IPS-NIHi11 (cell line): Measurements from ENCODE around the gene SLC25A30.
"Not testable (repeated sequence)": the region's sequence is repeated elsewhere in the genome, so short reads cannot be mapped to it uniquely, and the experiment has no call there.

Experiments used
- DNase-seq: peaks from one replicate; pipeline ENCODE4 v3.0.0; 2012; ENCODE audit warnings: mixed read lengths, low spot score

SLC25A30 gene

DNA sequence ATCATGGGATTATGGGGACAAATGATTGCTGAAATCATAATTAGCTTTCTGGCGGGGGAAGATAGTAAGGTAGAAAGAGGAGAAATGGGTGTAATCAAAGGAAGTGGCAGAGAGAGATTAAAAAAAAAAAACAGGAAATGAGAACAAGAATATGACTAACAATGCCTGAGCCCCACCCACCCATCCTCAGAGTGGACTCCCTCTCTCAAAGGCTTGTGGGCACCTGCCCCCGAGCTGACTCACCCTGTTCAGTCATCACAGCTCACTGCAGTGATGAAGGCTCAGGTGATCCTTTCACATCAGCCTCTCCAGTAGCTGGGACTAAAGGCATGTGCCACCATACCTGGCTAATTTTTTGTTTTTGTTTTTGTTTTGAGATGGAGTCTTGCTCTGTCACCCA, 50.8 kb downstream of the SLC25A30 start:
- peak; percentile 56 for DNase-seq

GRCh38 chr13:45365558-45365885, 52.7 kb downstream of the SLC25A30 start:
- no peak for DNase-seq

DNA sequence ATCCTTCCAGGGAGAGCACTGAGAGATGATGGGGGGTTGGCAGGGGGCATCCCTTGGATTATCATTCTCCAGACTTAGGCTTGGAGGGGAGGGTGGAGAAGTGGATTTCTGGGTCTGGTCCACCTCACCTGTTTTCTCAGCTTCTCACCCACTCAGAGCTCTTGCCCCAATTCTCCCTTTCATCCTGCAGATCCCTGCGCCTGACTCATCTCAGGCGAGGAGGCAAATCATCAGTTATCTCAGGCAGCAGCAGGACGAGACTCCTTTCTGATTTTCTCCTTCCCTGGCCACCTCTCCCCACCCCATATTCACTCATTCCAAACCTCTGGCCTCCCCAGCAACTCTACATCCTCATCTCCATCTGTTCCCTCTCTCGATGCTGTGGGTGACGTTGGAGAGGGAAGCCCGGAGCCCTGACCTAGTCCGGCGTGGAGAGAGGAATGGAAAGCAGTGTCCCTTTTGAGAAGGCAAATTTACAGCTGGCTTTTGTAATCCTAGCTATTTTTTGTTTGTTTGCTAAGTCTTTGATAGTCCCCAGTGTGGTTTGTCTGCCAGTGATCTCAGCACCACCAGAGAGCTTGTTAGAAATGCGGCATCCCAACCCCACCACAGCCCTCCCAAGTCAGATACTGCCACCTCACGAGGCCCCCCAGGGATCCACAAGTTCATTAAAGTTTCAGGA, 53.2 kb downstream of the SLC25A30 start:
- no peak for DNase-seq

GRCh38 chr13:45362939-45363338, 55.2 kb downstream of the SLC25A30 start:
- DNase-seq: peak; percentile 75

DNA sequence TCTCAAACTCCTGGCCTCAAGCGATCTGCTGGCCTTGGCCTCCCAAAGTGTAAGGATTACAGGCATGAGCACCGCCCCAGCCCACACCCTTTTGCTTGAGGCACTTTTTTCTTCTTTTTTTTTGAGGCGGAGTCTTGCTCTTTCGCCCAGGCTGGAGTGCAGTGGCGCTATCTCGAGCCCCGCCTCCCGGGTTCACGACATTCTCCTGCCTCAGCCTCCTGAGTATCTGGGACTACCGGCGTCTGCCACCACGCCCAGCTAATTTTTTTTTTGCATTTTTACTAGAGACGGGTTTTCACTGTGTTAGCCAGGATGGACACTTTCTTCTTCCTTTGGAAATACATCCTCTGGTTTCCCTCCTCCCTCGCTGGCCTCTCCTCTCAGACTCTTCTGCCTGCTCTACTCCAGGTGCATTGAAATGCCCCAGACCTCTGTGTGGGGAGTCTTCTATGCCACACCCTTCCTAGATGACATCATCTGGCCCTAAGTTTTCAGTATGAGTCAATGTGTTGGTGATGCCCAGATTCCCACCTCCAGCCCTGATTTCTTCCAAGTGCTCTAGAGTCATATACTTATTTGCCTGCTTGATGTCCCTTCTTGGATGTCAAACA, 56.5 kb downstream of the SLC25A30 start:
- DNase-seq: no peak

DNA sequence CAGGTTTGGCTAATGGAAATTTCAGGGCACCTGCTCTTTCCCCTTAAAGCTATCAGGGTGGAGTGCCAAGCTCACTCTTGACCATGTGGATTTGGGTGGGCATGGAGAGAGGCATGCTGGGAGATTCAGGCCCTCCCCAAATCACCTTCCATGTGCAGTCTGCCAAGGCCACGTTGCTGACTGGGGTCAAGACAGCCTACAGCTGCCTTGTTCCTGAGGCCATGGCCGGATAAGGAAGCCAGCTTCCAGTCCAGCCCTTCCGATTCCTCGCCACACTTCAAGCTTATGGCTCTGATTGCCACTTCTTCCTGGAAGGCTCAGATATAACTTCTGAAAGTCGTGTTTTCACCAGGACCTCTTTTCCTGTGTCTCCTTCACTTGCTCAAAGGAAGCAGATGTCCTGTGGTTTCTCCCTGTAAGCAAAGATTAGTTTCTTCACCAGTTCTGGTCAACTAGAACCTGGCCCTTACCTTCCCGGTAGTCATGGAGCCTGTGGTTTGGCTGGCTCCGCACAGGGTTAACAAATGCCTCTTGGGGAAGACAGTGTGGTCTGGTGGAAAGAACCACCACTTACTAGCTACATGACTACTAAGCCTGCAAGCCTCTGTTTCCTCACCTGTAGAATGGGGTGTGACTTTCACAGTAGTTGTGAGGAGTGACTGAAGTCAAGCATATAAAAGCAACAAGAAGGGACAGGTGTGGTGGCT, 61.1 kb downstream of the SLC25A30 start:
- no peak for DNase-seq

DNA sequence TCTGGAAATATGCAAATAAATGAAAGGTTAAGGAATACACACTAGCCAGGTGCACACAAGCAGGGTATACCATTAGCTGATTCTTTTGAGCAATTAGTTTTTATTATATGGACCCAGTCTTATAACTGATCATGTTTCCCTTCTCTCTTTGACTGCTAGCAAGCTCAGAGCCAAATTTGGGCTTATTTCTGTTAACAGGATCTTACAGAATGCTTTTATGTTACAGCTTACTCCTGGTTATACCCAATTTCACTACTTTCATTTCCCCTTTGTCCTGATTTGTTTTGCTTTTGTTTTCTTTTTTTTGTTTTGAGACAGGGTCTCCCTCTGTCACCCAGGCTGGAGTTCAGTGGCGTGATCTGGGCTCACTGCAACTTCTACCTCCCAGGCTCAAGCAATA, 64.3 kb downstream of the SLC25A30 start:
- DNase-seq: no peak

DNA sequence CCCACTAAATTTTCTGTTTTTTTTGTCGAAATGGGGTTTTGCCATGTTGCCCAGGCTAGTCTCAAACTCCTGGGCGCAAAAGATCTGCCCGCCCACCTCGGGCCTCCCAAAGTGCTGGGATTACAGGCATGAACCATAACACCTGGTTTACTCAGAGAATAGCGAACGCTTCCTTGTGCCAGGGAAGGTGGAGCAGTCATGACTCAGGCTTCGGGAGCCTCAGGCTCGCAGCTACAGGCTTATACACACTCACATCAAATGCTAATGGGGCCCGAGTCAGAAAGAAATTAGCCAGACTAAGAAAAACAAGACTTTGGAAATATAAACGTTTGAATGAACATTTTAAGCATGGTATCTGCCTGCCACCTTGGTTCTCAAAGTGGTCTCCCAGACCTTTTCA, 66.1 kb downstream of the SLC25A30 start:
- DNase-seq: no peak

DNA sequence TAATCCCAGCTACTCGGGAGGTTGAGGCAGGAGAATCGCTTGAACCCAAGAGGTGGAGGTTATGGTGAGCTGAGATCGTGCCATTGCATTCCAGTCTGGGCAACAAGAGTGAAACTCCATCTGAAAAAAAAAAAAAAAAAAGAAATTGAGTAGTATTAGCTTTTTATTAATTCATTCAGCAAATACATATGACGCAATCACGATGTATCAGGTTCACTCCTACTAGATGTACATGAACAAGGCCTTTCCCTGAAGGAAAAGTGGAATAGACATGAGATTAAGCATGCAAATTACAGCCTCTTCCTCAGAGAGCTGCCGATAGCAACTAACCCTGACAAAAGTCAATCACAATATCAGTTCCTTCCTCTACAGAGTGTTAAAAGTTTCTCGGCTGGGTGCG, 68.0 kb downstream of the SLC25A30 start:
- no peak for DNase-seq

GRCh38 chr13:45349438-45349837, 68.7 kb downstream of the SLC25A30 start:
- no peak for DNase-seq

DNA sequence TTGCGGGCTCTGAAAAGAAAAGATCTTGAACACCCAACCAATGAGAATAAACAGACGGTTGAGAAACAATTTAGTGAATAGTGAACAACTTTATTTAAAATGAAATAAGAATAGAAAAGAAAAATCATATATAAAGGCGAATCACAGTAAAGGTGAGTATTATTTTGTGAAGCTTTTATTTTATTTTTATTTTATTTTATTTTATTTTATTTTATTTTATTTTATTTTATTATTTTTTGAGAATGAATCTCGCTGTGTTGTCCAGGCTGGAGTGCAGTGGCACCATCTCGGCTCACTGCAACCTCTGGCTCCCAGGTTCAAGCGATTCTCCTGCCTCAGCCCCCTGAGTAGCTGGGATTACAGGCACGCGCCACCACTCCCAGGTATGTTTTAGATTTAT, 74.1 kb downstream of the SLC25A30 start:
- DNase-seq: not testable (repeated sequence)
